Measurements from ENCODE around the gene CCDC97. TPM values are rescaled to one million over a fixed set of nuclear protein-coding genes. Genes with fewer than 3 reads are reported as not detected.

Gene CCDC97
- total RNA-seq, 2 donors from 2014 or later, result 34.7 to 35.4 TPM

GRCh38 chr19:41303954-41304353 is 6.0 kb upstream of the CCDC97 start:
- Mint-ChIP-seq H3K4me3 (peak overlapping the region; percentile 100), H3K36me3 (ENCODE audit: low read depth) (peaks cover 15% of the 10 kb centered on the region), H3K4me1 (peaks cover 74% of the 10 kb centered on the region), H3K27ac (peak overlapping the region; percentile 100), H3K27me3 (no peaks in the 10 kb centered on the region)
- H3K9me3 ChIP-seq (ENCODE audit: control insufficient read depth, low read length, poor library complexity, severe bottlenecking), result no peaks in the 10 kb centered on the region
- ATAC-seq (peak; percentile 27), DNase-seq (no peak)

DNA sequence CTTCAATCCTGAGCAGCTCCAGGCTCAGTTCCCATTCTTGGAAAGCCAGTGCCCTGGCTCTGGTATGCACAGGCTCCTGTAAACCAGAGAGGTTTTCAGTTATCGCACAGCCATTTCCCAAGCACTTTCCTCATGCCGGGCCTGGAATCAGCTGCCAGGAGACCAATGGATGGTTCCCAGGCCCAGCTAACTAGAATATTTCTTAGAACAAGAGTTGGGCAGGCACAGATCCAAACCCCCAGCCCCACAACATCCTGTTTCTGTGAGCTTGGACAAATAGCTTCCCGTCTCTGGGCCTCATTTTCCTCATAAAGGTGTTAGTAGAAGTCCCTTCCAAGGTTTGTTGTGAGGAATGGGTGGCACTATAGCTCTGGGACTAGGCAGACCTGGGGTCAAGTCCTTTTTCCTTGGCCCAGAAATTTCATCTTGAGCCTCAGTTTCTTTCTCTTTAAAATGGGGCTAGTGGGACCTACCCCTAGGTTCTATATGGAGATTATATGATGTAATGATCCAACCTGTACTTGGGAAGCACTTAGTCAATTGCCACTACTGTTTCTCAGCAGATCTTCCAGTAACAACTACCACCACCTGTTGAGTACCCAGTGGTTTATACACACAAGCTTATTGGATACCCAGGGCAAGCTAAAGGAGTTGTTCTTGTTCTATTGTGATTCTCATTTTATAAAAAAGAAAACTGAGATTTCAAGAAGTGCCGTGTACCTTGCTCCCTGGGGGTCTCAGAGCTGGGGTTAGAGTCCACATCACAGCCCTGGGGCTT is 5.1 kb upstream of the CCDC97 start:
- Mint-ChIP-seq H3K36me3 (ENCODE audit: low read depth) (peaks cover 15% of the 10 kb centered on the region), H3K4me1 (peaks cover 70% of the 10 kb centered on the region), H3K4me3 (peak overlapping the region; percentile 100), H3K27ac (peak overlapping the region; percentile 100), H3K27me3 (no peaks in the 10 kb centered on the region)
- no peak for DNase-seq
- ATAC-seq, result no peak
- H3K9me3 ChIP-seq (ENCODE audit: control insufficient read depth, low read length, poor library complexity, severe bottlenecking), result no peaks in the 10 kb centered on the region

GRCh38 chr19:41305927-41306793 is 3.8 kb upstream of the CCDC97 start:
- H3K27ac Mint-ChIP-seq, result peak overlapping the region; percentile 100
- no peak for DNase-seq

GRCh38 chr19:41307090-41307875 is 2.7 kb upstream of the CCDC97 start:
- H3K36me3 Mint-ChIP-seq (ENCODE audit: low read depth), result peaks cover 22% of the 10 kb centered on the region
- H3K4me1 Mint-ChIP-seq, result peaks cover 66% of the 10 kb centered on the region
- peak overlapping the region; percentile 100 for H3K27ac Mint-ChIP-seq
- no peak for DNase-seq
- no peaks in the 10 kb centered on the region for H3K9me3 ChIP-seq (ENCODE audit: control insufficient read depth, low read length, poor library complexity, severe bottlenecking)
- peak; percentile 36 for ATAC-seq
- no peaks in the 10 kb centered on the region for H3K27me3 Mint-ChIP-seq
- H3K4me3 Mint-ChIP-seq, result peak overlapping the region; percentile 100

More at GRCh38 chr19:41305927-41306793, 3.8 kb upstream of the CCDC97 start:
- no peaks in the 10 kb centered on the region for H3K9me3 ChIP-seq (ENCODE audit: control insufficient read depth, low read length, poor library complexity, severe bottlenecking)
- no peak for ATAC-seq
- H3K4me3 Mint-ChIP-seq, result peak overlapping the region; percentile 100
- H3K36me3 Mint-ChIP-seq (ENCODE audit: low read depth), result peaks cover 22% of the 10 kb centered on the region
- no peaks in the 10 kb centered on the region for H3K27me3 Mint-ChIP-seq
- peaks cover 70% of the 10 kb centered on the region for H3K4me1 Mint-ChIP-seq

GRCh38 chr19:41307954-41308449 is 2.0 kb upstream of the CCDC97 start:
- H3K4me3 Mint-ChIP-seq, result peak overlapping the region; percentile 100
- DNase-seq, result no peak
- no peaks in the 10 kb centered on the region for H3K27me3 Mint-ChIP-seq

GRCh38 chr19:41308450-41309179 is 1.4 kb upstream of the CCDC97 start:
- H3K27ac Mint-ChIP-seq, result peak overlapping the region; percentile 100
- H3K27me3 Mint-ChIP-seq, result no peaks in the 10 kb centered on the region
- ATAC-seq (peak; percentile 61), DNase-seq (peak; percentile 83 to 97 (median 86))
- peak overlapping the region; percentile 100 for H3K4me3 Mint-ChIP-seq
- H3K4me1 Mint-ChIP-seq, result peaks cover 68% of the 10 kb centered on the region
- no peaks in the 10 kb centered on the region for H3K9me3 ChIP-seq (ENCODE audit: control insufficient read depth, low read length, poor library complexity, severe bottlenecking)
- peaks cover 22% of the 10 kb centered on the region for H3K36me3 Mint-ChIP-seq (ENCODE audit: low read depth)

More at GRCh38 chr19:41307954-41308449, 2.0 kb upstream of the CCDC97 start:
- H3K4me1 Mint-ChIP-seq, result peaks cover 66% of the 10 kb centered on the region
- H3K36me3 Mint-ChIP-seq (ENCODE audit: low read depth), result peaks cover 19% of the 10 kb centered on the region
- H3K27ac Mint-ChIP-seq, result peak overlapping the region; percentile 100
- peak; percentile 4 for ATAC-seq
- no peaks in the 10 kb centered on the region for H3K9me3 ChIP-seq (ENCODE audit: control insufficient read depth, low read length, poor library complexity, severe bottlenecking)

DNA sequence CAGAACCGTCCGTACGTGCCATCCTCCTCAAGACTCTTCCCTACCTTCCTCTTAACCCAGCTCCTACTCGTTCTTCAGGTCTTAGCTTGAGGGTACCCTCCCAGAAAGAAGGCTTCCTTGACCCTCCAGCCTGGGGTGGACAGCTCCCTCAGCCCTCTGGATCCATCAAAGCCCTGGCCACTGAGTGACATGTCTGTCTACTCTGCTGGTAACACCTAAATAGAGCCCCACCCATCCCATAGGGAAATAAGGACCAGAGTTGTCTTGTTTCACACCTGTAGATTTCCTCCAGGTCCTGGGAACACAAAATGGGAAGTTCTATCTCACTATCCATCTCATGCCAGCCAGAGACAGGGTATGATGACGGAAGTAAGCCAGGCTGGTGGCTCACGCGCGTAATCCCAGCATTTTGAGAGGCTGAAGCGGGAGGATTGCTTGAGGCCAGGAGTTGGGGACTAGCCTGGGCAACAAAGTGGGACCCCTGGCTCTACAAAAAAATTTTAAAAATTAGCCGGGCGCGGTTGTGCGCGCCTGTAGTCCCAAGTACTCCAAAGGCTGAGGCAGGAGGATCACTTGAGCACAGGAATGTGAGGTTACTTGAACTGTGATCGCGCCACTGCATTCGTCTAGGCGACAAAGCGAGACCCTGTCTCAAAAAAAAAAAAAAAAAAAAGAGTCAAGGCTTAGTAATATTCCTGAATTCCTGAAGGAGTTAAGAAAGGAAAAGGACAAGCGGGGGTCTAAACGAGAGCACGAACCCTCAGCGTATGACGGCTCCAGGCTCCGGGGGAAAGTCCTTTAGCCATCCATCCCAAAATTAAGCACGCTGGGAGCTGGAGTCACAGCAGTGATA is 566 bp upstream of the CCDC97 start:
- H3K27ac Mint-ChIP-seq, result peak overlapping the region; percentile 100
- H3K4me3 Mint-ChIP-seq, result peak overlapping the region; percentile 100
- peak; percentile 1 for ATAC-seq
- H3K36me3 Mint-ChIP-seq (ENCODE audit: low read depth), result peaks cover 18% of the 10 kb centered on the region
- no peaks in the 10 kb centered on the region for H3K27me3 Mint-ChIP-seq
- DNase-seq, result no peak
- H3K9me3 ChIP-seq (ENCODE audit: control insufficient read depth, low read length, poor library complexity, severe bottlenecking), result no peaks in the 10 kb centered on the region
- peaks cover 61% of the 10 kb centered on the region for H3K4me1 Mint-ChIP-seq

- Mint-ChIP-seq H3K36me3 (ENCODE audit: low read depth) (peaks cover 18% of the 10 kb centered on the region), H3K27ac (peak overlapping the region; percentile 100), H3K27me3 (no peaks in the 10 kb centered on the region), H3K4me1 (peaks cover 53% of the 10 kb centered on the region), H3K4me3 (peak overlapping the region; percentile 66)
- H3K9me3 ChIP-seq (ENCODE audit: control insufficient read depth, low read length, poor library complexity, severe bottlenecking), result no peaks in the 10 kb centered on the region
- ATAC-seq (no peak), DNase-seq (no peak)
These were observed 1.1 kb downstream of the CCDC97 start for GRCh38 chr19:41311072-41311471.

DNA sequence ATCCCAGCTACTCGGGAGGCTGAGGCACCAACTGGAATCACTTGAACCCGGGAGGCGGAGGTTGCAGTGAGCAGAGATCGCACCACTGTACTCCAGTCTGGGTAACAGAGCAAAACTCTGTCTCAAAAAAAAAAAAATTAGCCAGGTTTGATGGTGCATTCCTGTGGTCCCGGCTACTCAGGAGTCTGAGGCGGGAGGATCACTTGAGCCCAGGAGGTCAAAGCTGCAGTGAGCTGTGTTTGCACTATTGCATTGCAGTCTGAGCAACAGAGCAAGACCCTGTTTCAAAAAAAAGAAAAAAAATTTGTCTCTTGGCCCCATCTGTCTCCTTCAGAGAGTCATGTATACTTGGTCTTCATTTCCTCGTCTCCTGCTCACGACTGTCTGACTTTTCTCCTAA is 1.6 kb downstream of the CCDC97 start:
- DNase-seq, result no peak
- Mint-ChIP-seq H3K27ac (peak overlapping the region; percentile 100), H3K4me1 (peaks cover 55% of the 10 kb centered on the region), H3K4me3 (peak overlapping the region; percentile 66), H3K27me3 (no peaks in the 10 kb centered on the region), H3K36me3 (ENCODE audit: low read depth) (peaks cover 18% of the 10 kb centered on the region)
- H3K9me3 ChIP-seq (ENCODE audit: control insufficient read depth, low read length, poor library complexity, severe bottlenecking), result no peaks in the 10 kb centered on the region
- ATAC-seq, result no peak

- Mint-ChIP-seq H3K27me3 (no peaks in the 10 kb centered on the region), H3K27ac (peak overlapping the region; percentile 84), H3K36me3 (ENCODE audit: low read depth) (peaks cover 10% of the 10 kb centered on the region), H3K4me1 (peaks cover 38% of the 10 kb centered on the region), H3K4me3 (peak overlapping the region; percentile 63)
- no peak for ATAC-seq
- DNase-seq, result no peak
- no peaks in the 10 kb centered on the region for H3K9me3 ChIP-seq (ENCODE audit: control insufficient read depth, low read length, poor library complexity, severe bottlenecking)
These were observed 6.4 kb downstream of the CCDC97 start for GRCh38 chr19:41316306-41316920.

All from T-helper 17 cell (primary cell).